H1 (cell line): Measurements from ENCODE around the gene JUN. TPM values are rescaled to one million over a fixed set of nuclear protein-coding genes. Genes with fewer than 3 reads are reported as not detected.

Source experiments
- NRF1 ChIP-seq: IDR thresholded peaks from 2 replicates; pipeline ENCODE4 v1.6.1; 2011; ENCODE audit warnings: mild to moderate bottlenecking, low read depth, low read length, improper control_type of control experiment
- RBBP5 ChIP-seq: IDR thresholded peaks from 2 replicates; pipeline ENCODE4 v1.7.1; 2012; ENCODE audit warnings: low read depth, mild to moderate bottlenecking, inconsistent platforms, low read length, moderate library complexity, borderline replicate concordance
- polyA plus RNA-seq, 7 experiments: library from polyadenylated mRNA; depleted of rRNA in 3 of 7; stranded (reverse) in 5 of 7; unstranded in 2 of 7; fragments of >200 nt in 5 of 7; fragments of 200-250 nt in 2 of 7; gene quantifications; 1 replicate in 5 of 7; 2 replicates in 1 of 7; 4 replicates in 1 of 7; pipeline versions ENCODE4 v1.2.1 to v1.2.3, GENCODE V29; 2011 to 2013; ENCODE audit warnings: missing spikeins in 2 of 7, mixed read lengths in 2 of 7
- total RNA-seq: library from RNA; stranded (reverse); fragmentation: NEBNext Ultra II Directional; extraction: Animal tissue kit (Norgen Biotek cat#: 25700); gene quantifications from 2 replicates; pipeline ENCODE4 v1.2.1, GENCODE V29; 2021

JUN gene
- total and polyA plus RNA-seq, 2 of the 8 experiments (the other 6 are each of a cell fraction or from before 2014, with no cell fraction given): 4.4 to 10.9 TPM

GRCh38 chr1:58746757-58747156 is 37.1 kb downstream of the JUN start (continued):
- TF ChIP-seq RBBP5 (no peak), NRF1 (no peak)
- TF ChIP-seq, all 59 proteins: peak for 0
